Retinal pigment epithelial cell (primary cell): ENCODE measurements around the gene RILPL1.
"Not testable (repeated sequence)": the region's sequence is repeated elsewhere in the genome, so short reads cannot be mapped to it uniquely, and the experiment has no call there.

ENCODE experiments used
- DNase-seq: peaks from one replicate; pipeline ENCODE4 v3.0.0-alpha.2; 2010; ENCODE audit warnings: low read depth
- H3K4me3 ChIP-seq: 2 replicates; pipeline ENCODE4 v1.5.1; 2011; ENCODE audit warnings: mild to moderate bottlenecking, low read length, control low read depth, moderate library complexity
- TF ChIP-seq, protein P1 (sequence below): conservative IDR thresholded peaks from 2 replicates; pipeline ENCODE4 v1.5.1; 2011; ENCODE audit warnings: low read depth, low read length, control low read depth, inconsistent platforms

RILPL1 gene

DNA sequence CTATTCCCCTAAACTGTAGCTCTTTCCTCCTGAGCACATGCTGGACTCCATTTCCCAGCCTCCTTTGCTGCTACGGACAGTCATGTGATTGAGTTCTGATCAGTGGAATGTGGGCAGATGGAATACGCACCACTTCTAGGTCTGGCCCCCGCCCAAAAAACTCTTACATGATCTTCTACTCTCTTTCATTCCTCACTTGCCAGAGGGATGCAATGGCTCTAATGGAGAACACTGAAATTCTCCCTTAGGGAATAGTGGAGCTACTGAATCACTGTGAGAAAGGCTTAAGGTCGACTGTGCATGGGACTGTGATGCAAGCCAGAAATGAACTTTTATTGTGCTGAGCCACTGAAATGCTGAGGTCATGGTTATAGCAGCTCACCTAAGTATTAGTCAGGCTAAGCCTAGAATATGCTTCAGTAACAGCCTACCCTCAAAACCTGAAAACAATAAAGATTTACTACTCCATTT lies 37.9 kb upstream of the RILPL1 start:
- TF ChIP-seq, protein P1, sequence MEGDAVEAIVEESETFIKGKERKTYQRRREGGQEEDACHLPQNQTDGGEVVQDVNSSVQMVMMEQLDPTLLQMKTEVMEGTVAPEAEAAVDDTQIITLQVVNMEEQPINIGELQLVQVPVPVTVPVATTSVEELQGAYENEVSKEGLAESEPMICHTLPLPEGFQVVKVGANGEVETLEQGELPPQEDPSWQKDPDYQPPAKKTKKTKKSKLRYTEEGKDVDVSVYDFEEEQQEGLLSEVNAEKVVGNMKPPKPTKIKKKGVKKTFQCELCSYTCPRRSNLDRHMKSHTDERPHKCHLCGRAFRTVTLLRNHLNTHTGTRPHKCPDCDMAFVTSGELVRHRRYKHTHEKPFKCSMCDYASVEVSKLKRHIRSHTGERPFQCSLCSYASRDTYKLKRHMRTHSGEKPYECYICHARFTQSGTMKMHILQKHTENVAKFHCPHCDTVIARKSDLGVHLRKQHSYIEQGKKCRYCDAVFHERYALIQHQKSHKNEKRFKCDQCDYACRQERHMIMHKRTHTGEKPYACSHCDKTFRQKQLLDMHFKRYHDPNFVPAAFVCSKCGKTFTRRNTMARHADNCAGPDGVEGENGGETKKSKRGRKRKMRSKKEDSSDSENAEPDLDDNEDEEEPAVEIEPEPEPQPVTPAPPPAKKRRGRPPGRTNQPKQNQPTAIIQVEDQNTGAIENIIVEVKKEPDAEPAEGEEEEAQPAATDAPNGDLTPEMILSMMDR = no peak
- no peak for DNase-seq
- H3K4me3 ChIP-seq = no peak overlapping the region

DNA sequence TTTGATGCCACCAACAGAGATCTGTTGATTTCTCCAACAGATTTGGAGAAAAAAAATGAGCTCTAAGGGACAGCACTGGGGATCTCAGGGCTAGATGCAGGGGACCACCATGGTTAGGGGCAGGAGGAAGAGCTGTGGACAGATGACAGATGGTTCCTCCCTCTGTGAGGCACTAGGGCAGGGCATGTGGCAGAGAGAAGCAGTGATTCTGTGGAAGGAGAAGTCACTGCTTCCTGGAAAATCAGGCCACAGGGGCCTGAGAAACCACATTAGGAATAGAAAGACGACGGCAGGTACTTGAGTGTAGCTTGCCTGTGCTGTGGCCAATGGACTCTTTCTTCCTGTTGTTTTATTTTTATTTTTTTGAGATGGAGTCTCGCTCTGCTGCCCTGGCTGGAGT lies 25.9 kb upstream of the RILPL1 start:
- no peak overlapping the region for H3K4me3 ChIP-seq
- TF ChIP-seq, protein P1 = no peak
- DNase-seq = no peak

DNA sequence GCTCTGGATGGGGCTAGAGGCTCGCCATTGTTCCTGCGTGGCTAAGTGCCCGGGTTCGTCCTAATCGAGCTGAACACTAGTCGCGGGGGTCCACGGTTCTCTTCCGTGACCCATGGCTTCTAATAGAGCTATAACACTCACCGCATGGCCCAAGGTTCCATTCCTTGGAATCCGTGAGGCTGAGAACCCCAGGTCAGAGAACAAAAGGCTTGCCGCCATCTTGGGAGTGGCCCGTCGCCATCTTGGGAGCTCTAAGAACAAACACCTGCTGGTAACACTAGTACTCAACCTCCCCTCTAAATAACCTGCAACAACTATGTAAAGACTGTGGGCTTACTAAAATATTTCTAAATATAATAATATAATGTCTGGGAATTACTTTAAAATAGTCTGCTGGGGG lies 25.0 kb upstream of the RILPL1 start:
- H3K4me3 ChIP-seq, DNase-seq: not testable (repeated sequence)

- not testable (repeated sequence) for DNase-seq, H3K4me3 ChIP-seq
Measured at GRCh38 chr12:123554843-123555242, 21.3 kb upstream of the RILPL1 start.

GRCh38 chr12:123554136-123554535 lies 20.6 kb upstream of the RILPL1 start:
- H3K4me3 ChIP-seq, DNase-seq: not testable (repeated sequence)

DNA sequence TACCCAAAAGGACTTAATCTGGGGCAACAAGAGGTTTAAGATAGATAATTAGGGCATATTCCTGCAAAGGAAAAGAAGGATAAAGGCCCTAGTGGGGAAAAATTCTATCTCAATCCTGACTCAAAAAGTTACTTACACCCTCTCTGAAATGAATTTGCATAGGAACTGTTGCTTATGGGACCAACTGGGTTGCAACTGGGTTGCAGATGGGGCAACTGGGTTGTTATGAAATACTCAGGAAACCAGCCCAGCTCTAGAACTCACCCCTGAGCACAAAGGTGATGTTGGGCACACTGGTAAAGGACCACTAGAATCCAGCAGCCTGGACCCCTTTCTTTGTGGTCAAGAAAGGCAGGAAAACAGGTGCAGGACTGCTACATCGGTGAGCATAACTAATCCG lies 17.2 kb upstream of the RILPL1 start:
- TF ChIP-seq, protein P1 = no peak
- H3K4me3 ChIP-seq = no peak overlapping the region
- DNase-seq = no peak

DNA sequence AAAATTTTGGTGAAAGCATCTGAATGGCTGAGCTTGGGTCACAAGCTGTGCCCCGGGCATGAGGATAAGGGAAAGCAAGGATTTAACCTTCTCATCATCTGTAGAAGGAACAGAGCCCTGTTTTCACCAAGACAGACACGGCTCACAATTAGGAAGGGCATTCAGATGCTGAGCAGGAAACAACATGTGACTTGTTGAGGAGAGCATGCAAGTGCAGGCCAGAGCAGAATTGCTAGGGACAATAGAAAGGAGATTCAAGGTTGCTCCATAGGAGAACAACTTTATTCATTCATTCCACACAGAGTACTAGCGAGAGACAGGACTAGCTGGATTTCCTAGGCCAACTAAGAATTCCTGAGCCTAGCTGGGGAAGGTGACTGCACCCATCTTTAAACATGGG lies 14.6 kb upstream of the RILPL1 start:
- H3K4me3 ChIP-seq = no peak overlapping the region
- TF ChIP-seq, protein P1 = no peak
- DNase-seq = no peak

GRCh38 chr12:123546281-123546680 lies 12.8 kb upstream of the RILPL1 start:
- DNase-seq = no peak
- TF ChIP-seq, protein P1 = no peak
- H3K4me3 ChIP-seq = no peak overlapping the region

GRCh38 chr12:123543541-123543940 lies 10.0 kb upstream of the RILPL1 start:
- TF ChIP-seq, protein P1 = no peak
- H3K4me3 ChIP-seq = no peak overlapping the region
- DNase-seq = no peak
